ENCODE data around the gene SEZ6L2.

DNA sequence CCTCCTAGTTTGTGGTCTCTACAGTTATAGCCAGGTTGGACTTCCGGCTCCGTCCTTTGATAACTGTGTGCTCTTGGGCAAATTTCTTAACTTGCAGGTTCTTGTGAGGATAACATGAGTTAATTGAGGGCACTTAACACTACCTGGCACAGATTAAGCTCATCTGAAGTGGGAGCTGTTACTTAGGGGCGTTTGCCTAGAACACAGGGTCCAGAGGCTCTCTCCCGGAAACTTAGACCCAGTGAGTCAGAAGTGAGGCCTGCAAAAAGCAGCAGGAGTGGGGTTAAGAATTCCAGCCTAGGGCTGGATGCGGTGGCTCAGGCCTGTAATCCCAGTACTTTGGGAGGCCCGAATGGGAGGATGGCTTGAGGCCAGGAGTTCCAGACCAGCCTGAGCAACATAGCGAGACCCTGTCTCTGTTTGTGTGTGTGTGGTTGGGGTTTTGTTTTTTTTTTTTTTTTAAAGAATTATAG, 77.7 kb downstream of the SEZ6L2 start:
- TF ChIP-seq, protein P1, sequence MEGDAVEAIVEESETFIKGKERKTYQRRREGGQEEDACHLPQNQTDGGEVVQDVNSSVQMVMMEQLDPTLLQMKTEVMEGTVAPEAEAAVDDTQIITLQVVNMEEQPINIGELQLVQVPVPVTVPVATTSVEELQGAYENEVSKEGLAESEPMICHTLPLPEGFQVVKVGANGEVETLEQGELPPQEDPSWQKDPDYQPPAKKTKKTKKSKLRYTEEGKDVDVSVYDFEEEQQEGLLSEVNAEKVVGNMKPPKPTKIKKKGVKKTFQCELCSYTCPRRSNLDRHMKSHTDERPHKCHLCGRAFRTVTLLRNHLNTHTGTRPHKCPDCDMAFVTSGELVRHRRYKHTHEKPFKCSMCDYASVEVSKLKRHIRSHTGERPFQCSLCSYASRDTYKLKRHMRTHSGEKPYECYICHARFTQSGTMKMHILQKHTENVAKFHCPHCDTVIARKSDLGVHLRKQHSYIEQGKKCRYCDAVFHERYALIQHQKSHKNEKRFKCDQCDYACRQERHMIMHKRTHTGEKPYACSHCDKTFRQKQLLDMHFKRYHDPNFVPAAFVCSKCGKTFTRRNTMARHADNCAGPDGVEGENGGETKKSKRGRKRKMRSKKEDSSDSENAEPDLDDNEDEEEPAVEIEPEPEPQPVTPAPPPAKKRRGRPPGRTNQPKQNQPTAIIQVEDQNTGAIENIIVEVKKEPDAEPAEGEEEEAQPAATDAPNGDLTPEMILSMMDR (IDR thresholded peaks at IDR 0.05), result no peak
- no peak for TF ChIP-seq POLR2A (IDR thresholded peaks at IDR 0.05)

Measured in right lobe of liver (tissue), 4 donors.